SK-N-SH treated with all-trans-retinoic acid at 6 μM for 48 hours (cell line): ENCODE results near the gene MVD.

Experiments
- ATAC-seq: fragments of 200-7000 bp; cut with Tn5 transposase; 3 replicates; pipeline ENCODE4 v1.9.1; 2020; ENCODE audit warnings: mild to moderate bottlenecking, moderate library complexity
- ARNTL ChIP-seq: fragments of 450-650 bp; formaldehyde crosslinking; IDR thresholded peaks from 2 replicates; pipeline ENCODE4 v1.5.0; 2020; ENCODE audit warnings: low read depth, mild to moderate bottlenecking, moderate library complexity, borderline replicate concordance
- BACH2 ChIP-seq: fragments of 250-450 bp; sonication (Bioruptor Pico); IDR thresholded peaks from 2 replicates; pipeline ENCODE4 v1.9.0; 2021; ENCODE audit warnings: mild to moderate bottlenecking, borderline replicate concordance
- CSDC2 ChIP-seq: fragments of 250-450 bp; sonication (Bioruptor Pico); IDR thresholded peaks from 2 replicates; pipeline ENCODE4 v1.5.0; 2020; ENCODE audit warnings: mild to moderate bottlenecking, moderate library complexity
- ESRRG ChIP-seq: fragments of 250-450 bp; sonication (Bioruptor Pico); IDR thresholded peaks from 2 replicates; pipeline ENCODE4 v1.6.1; 2021; ENCODE audit warnings: mild to moderate bottlenecking
- GLIS3 ChIP-seq: fragments of 250-450 bp; sonication (Bioruptor Pico); IDR thresholded peaks from 2 replicates; pipeline ENCODE4 v1.5.0; 2020; ENCODE audit warnings: mild to moderate bottlenecking, moderate library complexity
- ISL1 ChIP-seq: fragments of 250-450 bp; sonication (Bioruptor Pico); IDR thresholded peaks from 2 replicates; pipeline ENCODE4 v2.1.2; 2022; ENCODE audit warnings: mild to moderate bottlenecking, moderate library complexity
- OSR1 ChIP-seq: fragments of 250-450 bp; sonication (Bioruptor Pico); IDR thresholded peaks from 2 replicates; pipeline ENCODE4 v1.8.0; 2022; ENCODE audit warnings: moderate library complexity, mild to moderate bottlenecking, inconsistent platforms
- PPARA ChIP-seq: fragments of 250-450 bp; sonication (Bioruptor Pico); IDR thresholded peaks from 2 replicates; pipeline ENCODE4 v1.5.0; 2020; ENCODE audit warnings: mild to moderate bottlenecking, borderline replicate concordance
- SNAI2 ChIP-seq: fragments of 250-450 bp; sonication (Bioruptor Pico); IDR thresholded peaks from 2 replicates; pipeline ENCODE4 v1.5.0; 2020; ENCODE audit warnings: mild to moderate bottlenecking, moderate library complexity
- TOX ChIP-seq: fragments of 250-450 bp; sonication (Bioruptor Pico); IDR thresholded peaks from 2 replicates; pipeline ENCODE4 v1.8.0; 2021; ENCODE audit warnings: mild to moderate bottlenecking, moderate library complexity, borderline replicate concordance
- ZC3H10 ChIP-seq: fragments of 250-450 bp; sonication (Bioruptor Pico); IDR thresholded peaks from 2 replicates; pipeline ENCODE4 v1.5.1; 2021; ENCODE audit warnings: mild to moderate bottlenecking, moderate library complexity
- ZFP3 ChIP-seq: fragments of 250-450 bp; sonication (Bioruptor Pico); IDR thresholded peaks from 2 replicates; pipeline ENCODE4 v1.5.0; 2020; ENCODE audit warnings: mild to moderate bottlenecking, moderate library complexity
- ZFP30 ChIP-seq: fragments of 450-650 bp; formaldehyde crosslinking; IDR thresholded peaks from 2 replicates; pipeline ENCODE4 v1.5.0; 2022; ENCODE audit warnings: mild to moderate bottlenecking, moderate library complexity
- ZNF565 ChIP-seq: fragments of 450-650 bp; formaldehyde crosslinking; conservative IDR thresholded peaks from 2 replicates; pipeline ENCODE4 v1.5.0; 2020; ENCODE audit warnings: low read depth, mild to moderate bottlenecking, moderate library complexity
- ZNF70 ChIP-seq: fragments of 450-650 bp; formaldehyde crosslinking; IDR thresholded peaks from 2 replicates; pipeline ENCODE4 v1.5.0; 2020; ENCODE audit warnings: mild to moderate bottlenecking, moderate library complexity
- ZNF8 ChIP-seq: fragments of 450-650 bp; formaldehyde crosslinking; IDR thresholded peaks from 2 replicates; pipeline ENCODE4 v1.5.0; 2020; ENCODE audit warnings: mild to moderate bottlenecking, moderate library complexity
- TF ChIP-seq, protein P1 (sequence below): fragments of 250-450 bp; sonication (Bioruptor Pico); IDR thresholded peaks from 2 replicates; pipeline ENCODE4 v1.5.0; 2020; ENCODE audit warnings: mild to moderate bottlenecking, moderate library complexity
- TF ChIP-seq, protein P2 (sequence below): fragments of 250-450 bp; sonication (Bioruptor Pico); IDR thresholded peaks from 2 replicates; pipeline ENCODE4 v1.5.1; 2021; ENCODE audit warnings: mild to moderate bottlenecking, moderate library complexity
- TF ChIP-seq, protein P3 (sequence below): fragments of 250-450 bp; sonication (Bioruptor Pico); IDR thresholded peaks from 2 replicates; pipeline ENCODE4 v1.8.0; 2020; ENCODE audit warnings: mild to moderate bottlenecking, moderate library complexity, borderline replicate concordance
- TF ChIP-seq, protein P4 (sequence below): fragments of 250-450 bp; sonication (Bioruptor Pico); IDR thresholded peaks from 2 replicates; pipeline ENCODE4 v1.5.1; 2020; ENCODE audit warnings: low read depth, mild to moderate bottlenecking, moderate library complexity

The MVD gene

DNA sequence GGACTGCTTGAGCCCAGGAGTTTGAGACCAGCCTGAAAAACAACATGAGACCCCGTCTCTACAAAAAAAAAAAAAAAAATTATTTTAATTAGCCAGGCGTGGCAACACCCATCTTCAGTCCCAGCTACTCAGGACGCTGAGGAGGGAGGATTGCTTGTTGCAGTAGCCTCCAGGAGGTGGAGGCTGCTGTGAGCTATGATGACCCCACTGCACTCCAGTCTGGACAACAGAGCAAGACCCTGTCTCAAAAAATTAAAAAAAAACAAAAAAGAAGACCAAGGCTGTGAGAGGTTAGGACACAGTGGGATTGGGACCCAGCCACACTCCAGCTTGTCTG, 24.8 kb upstream of the MVD start:
- no peak for ATAC-seq
- TF ChIP-seq, protein P1, sequence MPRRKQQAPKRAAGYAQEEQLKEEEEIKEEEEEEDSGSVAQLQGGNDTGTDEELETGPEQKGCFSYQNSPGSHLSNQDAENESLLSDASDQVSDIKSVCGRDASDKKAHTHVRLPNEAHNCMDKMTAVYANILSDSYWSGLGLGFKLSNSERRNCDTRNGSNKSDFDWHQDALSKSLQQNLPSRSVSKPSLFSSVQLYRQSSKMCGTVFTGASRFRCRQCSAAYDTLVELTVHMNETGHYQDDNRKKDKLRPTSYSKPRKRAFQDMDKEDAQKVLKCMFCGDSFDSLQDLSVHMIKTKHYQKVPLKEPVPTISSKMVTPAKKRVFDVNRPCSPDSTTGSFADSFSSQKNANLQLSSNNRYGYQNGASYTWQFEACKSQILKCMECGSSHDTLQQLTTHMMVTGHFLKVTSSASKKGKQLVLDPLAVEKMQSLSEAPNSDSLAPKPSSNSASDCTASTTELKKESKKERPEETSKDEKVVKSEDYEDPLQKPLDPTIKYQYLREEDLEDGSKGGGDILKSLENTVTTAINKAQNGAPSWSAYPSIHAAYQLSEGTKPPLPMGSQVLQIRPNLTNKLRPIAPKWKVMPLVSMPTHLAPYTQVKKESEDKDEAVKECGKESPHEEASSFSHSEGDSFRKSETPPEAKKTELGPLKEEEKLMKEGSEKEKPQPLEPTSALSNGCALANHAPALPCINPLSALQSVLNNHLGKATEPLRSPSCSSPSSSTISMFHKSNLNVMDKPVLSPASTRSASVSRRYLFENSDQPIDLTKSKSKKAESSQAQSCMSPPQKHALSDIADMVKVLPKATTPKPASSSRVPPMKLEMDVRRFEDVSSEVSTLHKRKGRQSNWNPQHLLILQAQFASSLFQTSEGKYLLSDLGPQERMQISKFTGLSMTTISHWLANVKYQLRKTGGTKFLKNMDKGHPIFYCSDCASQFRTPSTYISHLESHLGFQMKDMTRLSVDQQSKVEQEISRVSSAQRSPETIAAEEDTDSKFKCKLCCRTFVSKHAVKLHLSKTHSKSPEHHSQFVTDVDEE = no peak
- no peak for TF ChIP-seq BACH2
- TF ChIP-seq PPARA (CRISPR knock-in tag) = no peak
- no peak for TF ChIP-seq CSDC2
- no peak for TF ChIP-seq ESRRG (CRISPR knock-in tag)
- TF ChIP-seq ZNF565 = no peak
- no peak for TF ChIP-seq ZFP30 (CRISPR knock-in tag)
- no peak for TF ChIP-seq SNAI2 (CRISPR knock-in tag)
- TF ChIP-seq OSR1 (CRISPR knock-in tag) = no peak
- TF ChIP-seq, protein P2, sequence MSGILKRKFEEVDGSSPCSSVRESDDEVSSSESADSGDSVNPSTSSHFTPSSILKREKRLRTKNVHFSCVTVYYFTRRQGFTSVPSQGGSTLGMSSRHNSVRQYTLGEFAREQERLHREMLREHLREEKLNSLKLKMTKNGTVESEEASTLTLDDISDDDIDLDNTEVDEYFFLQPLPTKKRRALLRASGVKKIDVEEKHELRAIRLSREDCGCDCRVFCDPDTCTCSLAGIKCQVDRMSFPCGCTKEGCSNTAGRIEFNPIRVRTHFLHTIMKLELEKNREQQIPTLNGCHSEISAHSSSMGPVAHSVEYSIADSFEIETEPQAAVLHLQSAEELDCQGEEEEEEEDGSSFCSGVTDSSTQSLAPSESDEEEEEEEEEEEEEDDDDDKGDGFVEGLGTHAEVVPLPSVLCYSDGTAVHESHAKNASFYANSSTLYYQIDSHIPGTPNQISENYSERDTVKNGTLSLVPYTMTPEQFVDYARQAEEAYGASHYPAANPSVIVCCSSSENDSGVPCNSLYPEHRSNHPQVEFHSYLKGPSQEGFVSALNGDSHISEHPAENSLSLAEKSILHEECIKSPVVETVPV (CRISPR knock-in tag) = no peak
- TF ChIP-seq, protein P3, sequence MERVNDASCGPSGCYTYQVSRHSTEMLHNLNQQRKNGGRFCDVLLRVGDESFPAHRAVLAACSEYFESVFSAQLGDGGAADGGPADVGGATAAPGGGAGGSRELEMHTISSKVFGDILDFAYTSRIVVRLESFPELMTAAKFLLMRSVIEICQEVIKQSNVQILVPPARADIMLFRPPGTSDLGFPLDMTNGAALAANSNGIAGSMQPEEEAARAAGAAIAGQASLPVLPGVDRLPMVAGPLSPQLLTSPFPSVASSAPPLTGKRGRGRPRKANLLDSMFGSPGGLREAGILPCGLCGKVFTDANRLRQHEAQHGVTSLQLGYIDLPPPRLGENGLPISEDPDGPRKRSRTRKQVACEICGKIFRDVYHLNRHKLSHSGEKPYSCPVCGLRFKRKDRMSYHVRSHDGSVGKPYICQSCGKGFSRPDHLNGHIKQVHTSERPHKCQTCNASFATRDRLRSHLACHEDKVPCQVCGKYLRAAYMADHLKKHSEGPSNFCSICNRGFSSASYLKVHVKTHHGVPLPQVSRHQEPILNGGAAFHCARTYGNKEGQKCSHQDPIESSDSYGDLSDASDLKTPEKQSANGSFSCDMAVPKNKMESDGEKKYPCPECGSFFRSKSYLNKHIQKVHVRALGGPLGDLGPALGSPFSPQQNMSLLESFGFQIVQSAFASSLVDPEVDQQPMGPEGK (CRISPR knock-in tag) = no peak
- no peak for TF ChIP-seq ZNF8 (CRISPR knock-in tag)
- no peak for TF ChIP-seq ZFP3 (CRISPR knock-in tag)
- TF ChIP-seq ZC3H10 = no peak
- TF ChIP-seq ZNF70 (CRISPR knock-in tag) = no peak
- no peak for TF ChIP-seq ISL1
- TF ChIP-seq, protein P4, sequence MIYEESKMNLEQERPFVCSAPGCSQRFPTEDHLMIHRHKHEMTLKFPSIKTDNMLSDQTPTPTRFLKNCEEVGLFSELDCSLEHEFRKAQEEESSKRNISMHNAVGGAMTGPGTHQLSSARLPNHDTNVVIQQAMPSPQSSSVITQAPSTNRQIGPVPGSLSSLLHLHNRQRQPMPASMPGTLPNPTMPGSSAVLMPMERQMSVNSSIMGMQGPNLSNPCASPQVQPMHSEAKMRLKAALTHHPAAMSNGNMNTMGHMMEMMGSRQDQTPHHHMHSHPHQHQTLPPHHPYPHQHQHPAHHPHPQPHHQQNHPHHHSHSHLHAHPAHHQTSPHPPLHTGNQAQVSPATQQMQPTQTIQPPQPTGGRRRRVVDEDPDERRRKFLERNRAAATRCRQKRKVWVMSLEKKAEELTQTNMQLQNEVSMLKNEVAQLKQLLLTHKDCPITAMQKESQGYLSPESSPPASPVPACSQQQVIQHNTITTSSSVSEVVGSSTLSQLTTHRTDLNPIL = no peak

DNA sequence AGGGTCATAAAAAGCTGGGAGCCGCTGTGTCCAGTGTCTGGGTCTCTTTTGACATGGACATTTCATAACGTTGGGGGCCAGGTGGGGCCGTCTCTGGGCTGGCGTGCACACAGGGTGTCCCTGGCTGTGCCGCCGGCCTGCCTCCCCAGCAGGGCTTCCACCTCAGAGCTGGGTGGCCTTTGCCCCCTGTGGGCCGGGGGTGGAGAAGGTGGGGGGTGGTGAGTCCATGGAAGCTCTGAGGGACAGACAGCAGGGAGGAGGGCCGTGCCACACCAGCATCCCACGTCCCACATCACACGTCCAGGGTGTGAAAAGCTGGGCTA, 24.3 kb upstream of the MVD start:
- TF ChIP-seq OSR1 (CRISPR knock-in tag) (no peak), ZNF70 (CRISPR knock-in tag) (no peak), ISL1 (no peak), ZNF565 (no peak), TOX (CRISPR knock-in tag) (no peak), ZNF8 (CRISPR knock-in tag) (no peak), ESRRG (CRISPR knock-in tag) (no peak), ARNTL (CRISPR knock-in tag) (no peak), ZFP30 (CRISPR knock-in tag) (no peak), SNAI2 (CRISPR knock-in tag) (no peak), ZC3H10 (no peak), GLIS3 (CRISPR knock-in tag) (no peak)
- TF ChIP-seq, protein P1 = no peak
- TF ChIP-seq, protein P3 (CRISPR knock-in tag) = no peak
- TF ChIP-seq, protein P4 = no peak
- ATAC-seq = no peak
